ENCODE results near the gene C17orf75.

The C17orf75 gene

DNA sequence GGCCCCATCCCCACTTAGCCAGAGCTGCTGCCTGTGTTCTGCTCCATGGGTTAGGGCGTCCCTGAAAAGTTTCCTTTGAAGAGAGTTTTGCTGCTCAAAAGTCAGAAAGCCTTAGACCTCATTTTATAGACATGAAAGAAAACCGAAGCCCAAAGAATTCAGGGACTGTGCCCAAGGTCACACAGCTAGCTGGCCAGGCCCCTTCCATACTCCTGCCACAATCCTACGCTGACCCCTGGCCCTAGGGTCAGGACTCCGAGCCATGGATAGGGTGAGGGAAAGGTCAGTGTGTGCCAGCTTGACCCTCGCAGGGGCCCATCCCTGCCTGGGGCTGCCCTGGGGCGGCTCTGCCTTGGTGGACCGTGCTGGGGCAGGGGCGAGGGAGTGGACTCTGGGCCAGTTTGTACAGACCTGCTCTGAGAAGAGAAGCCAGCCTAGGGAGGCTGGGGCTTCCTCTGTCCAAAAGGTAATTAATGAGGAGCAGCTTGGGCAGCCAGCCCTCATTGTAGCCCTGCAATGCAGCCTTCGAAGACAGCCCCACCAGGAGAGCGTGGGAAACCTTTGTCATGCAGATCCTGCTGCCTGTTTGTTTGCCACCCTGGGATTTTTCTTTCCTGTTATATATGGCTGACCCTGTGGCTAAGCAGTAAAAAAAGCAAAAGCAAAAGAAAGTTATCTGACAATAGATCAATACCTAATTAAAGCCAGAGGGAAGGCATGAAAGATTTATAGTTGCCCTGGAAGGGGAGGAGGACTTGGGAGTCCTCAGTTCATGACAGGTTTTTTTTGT is 38.9 kb downstream of the C17orf75 start:
- DNase-seq = no peak

- no peak for DNase-seq
Measured at GRCh38 chr17:32302037-32302436, 39.9 kb downstream of the C17orf75 start.

DNA sequence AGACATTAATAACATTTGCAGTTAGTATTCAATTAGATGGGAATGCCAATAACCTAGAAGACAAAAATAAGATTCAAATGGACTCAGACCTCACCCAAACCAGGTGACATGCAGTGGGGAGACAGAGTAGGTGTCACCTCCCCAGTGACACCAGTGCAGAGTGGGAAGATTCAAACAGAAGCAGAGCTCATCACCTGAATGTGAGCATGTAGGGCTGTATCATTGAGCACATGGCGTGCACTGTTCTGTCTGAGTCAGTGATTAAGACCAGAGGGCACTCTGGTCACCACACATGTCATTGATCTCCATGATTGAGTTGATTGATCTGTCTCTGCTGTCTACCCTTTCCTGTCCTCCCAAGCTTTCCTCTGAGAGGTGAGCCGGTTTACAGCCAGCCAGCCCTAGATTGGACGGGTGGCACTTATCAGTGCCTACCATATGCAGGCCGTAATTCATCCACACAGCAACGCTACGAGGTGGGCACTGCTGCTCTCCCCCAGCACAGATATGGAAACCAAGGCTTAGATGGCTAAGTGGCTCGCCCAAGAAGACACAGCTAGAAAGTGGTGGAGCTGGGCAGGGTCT is 42.3 kb downstream of the C17orf75 start:
- DNase-seq = no peak

DNA sequence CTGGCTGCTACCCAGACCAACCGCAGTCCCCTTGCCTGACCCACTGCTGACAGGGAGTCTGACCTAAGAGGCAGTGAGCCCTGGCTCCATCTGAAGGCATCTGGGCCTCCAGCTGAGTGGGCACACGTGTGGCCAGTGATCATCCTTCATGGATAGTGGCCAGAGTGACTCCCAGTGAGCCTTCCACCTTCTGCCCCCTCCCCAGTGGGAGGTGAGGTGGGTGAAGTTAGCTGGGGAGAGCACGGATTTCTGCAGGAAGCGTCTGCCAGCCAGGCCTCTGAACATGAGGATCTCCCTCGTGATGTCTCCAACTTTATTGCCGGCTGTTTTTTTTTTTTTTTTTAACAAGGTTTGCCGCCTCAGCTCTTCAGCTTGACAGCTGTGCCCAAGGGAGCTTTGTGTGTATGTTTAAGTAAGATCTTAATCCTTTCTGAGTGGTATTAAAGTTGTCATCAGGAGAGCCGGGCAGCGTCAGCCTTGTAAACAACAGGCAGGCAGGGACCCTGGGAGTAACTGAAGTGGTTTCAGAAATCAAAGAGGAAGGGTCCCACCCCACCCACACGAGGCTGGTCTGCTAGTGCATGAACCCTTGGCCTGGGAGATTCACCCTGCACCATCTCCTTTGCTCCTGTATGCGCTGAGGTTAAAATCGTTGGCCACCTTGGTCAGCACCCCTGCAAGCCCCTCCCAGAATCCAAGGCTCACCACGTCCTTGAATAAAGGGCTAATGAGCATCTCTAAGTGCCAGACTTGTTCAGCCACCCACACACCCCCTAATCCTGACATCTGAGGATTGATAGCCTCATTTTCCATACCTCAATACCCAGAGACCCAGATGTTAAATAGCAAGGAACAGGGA is 43.0 kb downstream of the C17orf75 start:
- DNase-seq = no peak

GRCh38 chr17:32298298-32298697 is 43.7 kb downstream of the C17orf75 start:
- no peak for DNase-seq

DNA sequence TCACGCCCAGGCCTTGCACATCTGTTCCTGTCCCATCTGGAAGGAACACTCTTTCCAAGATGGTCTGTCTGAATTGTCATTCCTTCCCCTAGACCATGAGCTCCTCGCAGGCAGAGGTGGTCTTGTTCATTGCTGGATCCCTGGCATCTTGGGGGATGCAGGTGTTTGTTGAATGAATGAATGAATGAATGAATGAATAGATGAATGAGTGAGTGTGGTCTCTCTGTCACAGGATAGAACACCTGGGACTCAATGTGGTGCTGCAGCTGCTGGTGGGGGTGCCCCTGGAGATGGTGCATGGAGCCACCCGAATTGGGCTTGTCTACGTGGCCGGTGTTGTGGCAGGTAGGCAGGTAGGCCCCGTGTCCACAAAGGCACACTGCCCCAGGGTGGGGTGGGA is 44.1 kb downstream of the C17orf75 start:
- no peak for DNase-seq

DNA sequence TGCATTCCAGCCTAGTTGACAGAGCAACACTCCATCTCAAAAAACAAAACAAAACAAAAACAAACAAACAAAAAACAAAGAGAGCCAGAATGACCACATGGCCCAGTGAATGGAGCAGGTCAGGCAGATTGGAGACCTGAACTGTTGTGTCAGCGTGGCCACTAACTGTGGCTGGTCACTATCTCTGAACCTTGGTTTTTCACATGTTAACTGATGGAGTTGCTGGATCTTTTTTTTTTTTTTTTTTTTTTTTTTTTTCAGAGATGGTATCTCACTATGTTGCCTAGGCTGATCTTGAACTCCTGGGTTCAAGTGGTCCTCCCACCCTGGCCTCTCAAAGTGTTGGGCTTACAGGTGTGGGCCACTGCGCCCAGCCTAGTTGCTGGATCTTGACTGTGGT is 44.5 kb downstream of the C17orf75 start:
- no peak for DNase-seq

DNA sequence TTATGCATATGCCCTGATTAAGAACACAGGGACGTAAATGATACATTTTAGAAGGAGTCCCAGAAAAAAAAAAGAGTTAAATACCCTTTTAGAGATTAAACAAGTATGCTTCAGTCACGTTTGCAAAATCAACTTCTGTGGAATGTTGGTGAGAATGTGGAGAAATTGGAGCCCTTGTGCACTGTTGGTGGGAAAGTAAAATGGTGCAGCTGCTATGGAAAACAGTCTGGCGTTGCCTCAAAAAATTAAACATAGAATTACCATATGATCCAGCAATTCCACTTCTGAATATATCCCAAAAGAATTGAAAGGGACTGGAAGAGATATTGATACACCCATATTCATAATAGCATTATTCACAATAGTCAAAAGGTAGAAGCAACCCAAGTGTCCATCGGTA is 49.9 kb downstream of the C17orf75 start:
- DNase-seq = no peak

GRCh38 chr17:32289471-32290070 is 52.4 kb downstream of the C17orf75 start:
- no peak for DNase-seq

DNA sequence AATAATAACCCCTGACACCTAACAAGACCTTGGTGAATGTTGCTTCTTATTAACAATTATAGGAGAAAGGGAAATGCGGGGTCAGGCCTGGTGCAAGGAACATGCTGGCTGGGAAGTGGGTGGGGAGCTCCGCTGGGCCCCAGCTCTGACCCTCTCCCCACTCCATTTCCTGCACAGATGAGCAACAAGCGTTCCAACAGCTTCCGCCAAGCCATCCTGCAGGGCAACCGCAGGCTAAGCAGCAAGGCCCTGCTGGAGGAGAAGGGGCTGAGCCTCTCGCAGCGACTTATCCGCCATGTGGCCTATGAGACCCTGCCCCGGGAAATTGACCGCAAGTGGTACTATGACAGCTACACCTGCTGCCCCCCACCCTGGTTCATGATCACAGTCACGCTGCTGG is 53.4 kb downstream of the C17orf75 start:
- DNase-seq = no peak

DNA sequence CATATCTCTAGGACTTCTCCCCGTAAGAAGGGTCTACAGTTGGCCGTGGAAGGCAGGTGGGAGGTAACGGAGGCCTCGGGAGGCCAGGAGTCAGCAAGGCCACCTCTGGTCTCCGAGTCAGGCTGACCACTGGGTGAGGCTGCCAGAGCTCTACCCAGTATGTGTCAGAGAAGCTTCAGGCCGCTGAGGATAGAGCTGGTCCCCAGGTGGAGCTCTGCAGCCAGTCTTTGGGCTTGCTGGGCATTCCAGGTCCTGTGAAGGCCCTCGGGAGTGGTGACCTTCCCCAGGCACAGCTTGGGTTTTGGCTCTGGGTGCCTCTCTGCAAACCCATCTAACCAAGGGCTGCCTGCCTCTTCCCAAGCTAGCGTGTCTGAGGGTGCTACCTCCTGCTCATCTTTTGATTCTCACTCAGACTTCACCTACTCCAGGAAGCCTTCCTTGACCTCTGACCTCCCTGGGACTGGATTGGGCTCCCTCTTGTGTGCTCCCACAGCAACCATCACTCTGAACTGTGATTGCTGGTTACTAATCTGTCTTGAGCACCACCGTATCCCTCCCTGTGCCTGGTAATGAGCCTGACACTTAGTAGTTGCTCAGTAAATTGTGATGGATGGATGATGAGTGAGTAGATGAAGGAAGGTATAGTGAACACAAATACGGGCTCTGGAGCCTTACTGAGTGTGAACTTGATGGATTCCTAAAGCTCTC is 54.0 kb downstream of the C17orf75 start:
- no peak for DNase-seq

DNA sequence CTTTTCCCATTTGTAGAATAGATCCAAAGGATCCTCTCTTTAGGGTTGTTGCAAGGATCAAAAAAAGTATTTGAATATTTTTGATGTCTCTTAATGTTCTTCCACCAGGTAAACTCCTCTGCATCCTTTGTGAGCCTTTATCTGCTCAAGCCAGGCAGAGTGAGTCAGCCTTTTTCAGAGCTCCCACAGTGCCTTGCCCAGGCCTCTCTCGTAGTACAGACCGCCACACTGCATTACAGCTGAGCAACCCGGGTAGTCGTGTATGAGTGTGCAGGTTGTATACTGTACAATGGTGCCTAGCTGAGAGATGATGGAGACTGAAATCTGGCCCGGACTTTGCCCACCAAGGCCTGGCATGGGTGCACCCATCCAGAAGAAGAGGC is 55.5 kb downstream of the C17orf75 start:
- no peak for DNase-seq

DNA sequence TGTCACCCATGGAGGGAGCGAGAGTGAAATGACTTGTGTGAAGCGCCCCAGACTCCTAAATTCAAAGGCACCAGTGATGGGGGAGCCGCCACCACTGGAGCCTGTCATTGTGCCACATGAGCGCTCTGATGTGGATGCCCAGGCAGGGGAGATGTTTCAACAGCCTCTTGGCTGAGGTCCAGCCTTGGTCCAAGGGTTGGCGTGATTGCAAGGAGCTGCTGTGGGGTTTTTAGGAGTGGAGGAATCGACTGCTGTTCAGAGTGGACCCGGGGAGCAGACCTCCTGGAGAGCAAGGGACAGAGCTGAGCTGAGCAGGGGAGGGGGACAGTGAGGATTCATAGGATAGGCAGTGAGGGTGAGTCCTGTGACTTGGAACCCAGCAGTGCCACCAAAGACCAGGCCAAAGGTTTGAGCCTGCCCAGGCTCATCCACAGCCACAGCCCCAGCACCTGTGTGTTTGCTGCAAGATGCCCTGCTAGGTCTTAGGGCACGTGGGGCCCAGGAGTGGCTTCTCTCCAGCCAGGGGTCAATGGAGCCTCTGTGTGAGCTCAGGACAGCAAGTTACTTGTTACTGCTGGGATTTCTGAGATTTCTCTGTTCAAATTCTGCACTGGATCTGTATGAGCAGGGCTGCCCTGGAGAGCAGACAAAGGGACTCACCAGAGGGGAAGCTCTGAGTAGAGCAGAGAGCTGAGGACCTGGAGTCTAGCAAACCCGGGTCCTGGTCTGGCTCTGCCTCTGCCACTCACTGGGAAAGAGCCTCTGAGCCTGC is 56.0 kb downstream of the C17orf75 start:
- no peak for DNase-seq

- DNase-seq = no peak
Measured at GRCh38 chr17:32285306-32285705, 56.7 kb downstream of the C17orf75 start.

- no peak for DNase-seq
Measured at GRCh38 chr17:32283745-32284201, 58.2 kb downstream of the C17orf75 start.

DNA sequence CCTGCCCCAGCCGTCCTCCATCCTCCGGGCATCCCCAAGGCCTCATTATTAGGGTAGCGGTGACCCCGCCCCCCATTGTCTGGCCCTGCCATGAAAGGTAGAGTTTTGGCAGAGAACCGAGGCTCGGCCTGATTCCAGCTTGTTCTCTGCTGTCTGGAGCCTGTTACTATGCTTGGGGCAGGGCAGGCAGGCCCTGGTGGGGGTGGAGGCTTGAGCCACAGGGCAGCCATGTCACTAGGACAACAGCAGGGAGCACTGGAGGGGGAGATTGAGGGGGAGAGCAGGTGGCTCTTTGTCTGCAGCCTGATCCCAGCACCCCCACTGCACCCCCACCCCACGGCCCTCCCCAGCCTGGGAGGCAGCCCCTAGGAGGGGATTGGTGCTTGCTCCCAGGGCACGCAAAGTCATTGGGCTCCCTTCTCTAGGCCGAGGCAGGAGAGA is 60.9 kb downstream of the C17orf75 start:
- no peak for DNase-seq

- DNase-seq = no peak
Measured at GRCh38 chr17:32279891-32280716, 61.9 kb downstream of the C17orf75 start.

DNA sequence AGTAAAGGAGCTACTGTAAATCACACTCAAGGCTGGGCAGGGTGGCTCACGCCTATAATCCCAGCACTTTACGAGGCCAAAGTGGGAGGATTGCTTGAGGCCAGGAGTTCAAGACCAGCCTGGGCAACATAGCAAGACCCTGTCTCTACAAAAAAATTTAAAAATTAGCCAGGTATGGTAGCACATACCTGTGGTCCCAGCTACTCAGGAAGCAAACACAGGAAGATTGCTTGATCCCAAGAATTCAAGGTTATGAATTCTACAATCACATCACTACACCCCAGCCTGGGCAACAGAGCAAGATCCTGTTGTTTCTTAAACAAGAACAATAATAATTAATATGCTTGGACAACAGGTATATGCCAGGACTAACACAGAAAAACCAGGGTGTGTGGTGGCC is 63.2 kb downstream of the C17orf75 start:
- DNase-seq = no peak
